Right renal cortex interstitium (tissue), 3 donors: ENCODE results near the gene MICOS13. TPM values are rescaled to one million over a fixed set of nuclear protein-coding genes. Genes with fewer than 3 reads are reported as not detected.
"Not testable (repeated sequence)": the region's sequence is repeated elsewhere in the genome, so short reads cannot be mapped to it uniquely, and the experiment has no call there.

Experiments
- DNase-seq, 3 donors: peaks; one replicate each; pipeline ENCODE4 v3.0.0-alpha.2; 2013; ENCODE audit warnings: low read depth in 3 of 3, low spot score in 2 of 3
- polyA plus RNA-seq, 3 donors: library from polyadenylated mRNA; unstranded; fragments of 120-200 nt; gene quantifications; one replicate each; pipeline ENCODE4 v1.2.1, GENCODE V29; 2013; ENCODE audit not compliant: insufficient read length in 3 of 3

The MICOS13 gene
- polyA plus RNA-seq, 3 donors, result 26.2 to 35.6 (median 27.7) TPM

DNA sequence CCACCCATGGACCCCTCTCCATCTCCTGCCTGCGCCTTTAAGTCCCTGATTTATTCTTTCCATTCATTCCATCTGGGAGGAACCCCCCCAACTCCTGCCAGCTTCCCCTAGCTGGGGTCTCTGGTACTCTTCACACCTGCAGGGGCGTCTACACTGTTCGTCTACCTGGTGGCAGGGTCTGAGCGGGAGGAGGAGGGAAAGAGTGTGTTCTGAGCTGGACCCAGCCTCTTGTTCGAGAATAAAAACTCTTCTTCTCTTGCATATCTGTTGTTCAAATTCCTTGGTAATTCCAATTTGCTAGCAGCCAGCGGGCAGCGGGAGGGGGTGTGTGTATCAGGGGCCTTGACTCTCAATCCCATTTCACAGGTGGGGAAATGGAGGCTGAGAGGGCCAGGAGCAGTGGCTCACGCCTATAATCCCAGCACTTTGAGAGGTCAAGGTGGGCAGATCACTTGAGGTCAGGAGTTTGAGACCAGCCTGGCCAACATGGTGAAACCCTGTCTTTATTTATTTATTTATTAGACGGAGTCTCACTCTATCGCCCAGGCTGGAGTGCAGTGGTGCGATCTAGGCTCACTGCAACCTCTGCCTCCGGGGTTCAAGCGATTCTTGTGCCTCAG lies 8.1 kb upstream of the MICOS13 start:
- not testable (repeated sequence) for DNase-seq

DNA sequence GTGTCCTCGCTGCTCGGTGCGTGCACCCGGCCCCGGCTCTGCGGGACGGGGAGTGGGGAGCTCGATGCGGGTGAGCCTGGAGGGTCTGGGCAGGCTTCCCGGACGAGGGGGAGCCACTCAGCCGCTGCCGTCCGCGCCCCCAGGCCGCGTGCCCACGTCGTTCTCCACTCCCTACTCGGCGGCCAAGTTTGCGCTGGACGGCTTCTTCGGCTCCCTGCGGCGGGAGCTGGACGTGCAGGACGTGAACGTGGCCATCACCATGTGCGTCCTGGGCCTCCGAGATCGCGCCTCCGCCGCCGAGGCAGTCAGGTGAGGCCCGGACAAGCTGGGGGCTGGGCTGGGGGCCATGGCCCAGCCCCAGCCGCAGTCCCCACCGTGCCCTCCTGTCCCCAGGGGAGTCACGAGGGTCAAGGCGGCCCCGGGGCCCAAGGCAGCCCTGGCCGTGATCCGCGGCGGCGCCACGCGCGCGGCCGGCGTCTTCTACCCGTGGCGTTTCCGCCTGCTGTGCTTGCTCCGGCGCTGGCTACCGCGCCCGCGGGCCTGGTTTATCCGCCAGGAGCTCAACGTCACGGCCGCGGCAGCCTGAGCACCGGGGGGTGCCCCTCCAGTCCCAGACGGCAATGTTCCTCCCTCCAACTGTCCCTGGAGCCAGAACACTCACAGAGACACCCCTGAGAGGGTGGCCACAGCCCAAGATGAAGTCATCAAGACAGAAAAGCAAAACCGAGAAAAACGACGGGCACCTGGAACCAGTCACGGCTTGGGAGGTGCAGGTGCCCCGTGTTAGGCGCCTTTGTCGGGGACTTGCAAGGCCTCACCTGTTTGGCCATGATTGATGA lies 7.3 kb upstream of the MICOS13 start:
- no peak for DNase-seq

DNA sequence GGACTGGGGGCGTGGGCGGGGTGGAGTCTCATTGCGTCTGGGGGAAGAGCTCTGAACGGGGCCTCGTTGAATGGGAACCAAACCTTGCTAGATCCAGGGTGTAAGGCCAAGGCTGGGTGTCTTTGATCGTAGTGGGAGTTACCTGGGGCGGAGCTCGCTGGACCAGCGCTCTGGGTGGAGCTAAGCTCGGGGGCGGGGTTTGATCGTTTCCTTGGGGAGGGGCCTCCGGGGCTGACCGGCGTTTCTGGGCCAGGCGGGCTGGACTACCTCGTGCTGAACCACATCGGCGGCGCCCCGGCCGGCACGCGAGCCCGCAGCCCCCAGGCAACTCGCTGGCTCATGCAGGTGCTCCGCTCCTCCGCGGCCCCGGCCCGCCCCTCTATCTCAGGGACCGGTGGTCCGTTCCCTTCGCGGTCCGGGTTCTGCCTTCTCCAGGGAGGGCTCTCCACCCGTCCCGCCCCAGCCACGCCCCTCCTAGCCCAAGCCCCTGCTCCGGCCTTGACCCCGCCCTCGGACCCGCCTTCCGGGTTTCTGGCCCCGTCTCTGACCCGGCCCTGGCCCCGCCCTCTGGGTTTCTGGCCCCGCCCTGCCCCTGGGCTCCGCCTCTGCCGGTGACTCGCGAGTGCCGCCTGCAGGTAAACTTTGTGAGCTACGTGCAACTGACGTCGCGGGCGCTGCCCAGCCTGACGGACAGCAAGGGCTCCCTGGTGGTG lies 6.5 kb upstream of the MICOS13 start:
- DNase-seq, result peak; percentile 66 to 86 (median 76)

DNA sequence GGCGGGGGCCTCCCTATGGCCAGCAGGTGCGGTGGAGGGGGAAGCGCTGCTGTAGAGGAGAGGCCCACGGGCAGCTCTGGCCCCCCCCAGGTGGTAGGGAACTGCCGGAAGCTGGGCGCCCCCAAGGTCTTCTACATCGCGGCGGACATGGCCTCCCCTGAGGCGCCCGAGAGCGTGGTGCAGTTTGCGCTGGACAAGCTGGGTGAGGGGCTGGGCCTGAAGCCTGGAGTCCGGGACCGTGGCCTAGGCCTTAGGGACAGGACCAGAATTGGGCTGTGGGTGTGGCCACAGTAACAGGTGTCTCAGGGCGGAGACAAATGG lies 6.0 kb upstream of the MICOS13 start:
- DNase-seq, result no peak

DNA sequence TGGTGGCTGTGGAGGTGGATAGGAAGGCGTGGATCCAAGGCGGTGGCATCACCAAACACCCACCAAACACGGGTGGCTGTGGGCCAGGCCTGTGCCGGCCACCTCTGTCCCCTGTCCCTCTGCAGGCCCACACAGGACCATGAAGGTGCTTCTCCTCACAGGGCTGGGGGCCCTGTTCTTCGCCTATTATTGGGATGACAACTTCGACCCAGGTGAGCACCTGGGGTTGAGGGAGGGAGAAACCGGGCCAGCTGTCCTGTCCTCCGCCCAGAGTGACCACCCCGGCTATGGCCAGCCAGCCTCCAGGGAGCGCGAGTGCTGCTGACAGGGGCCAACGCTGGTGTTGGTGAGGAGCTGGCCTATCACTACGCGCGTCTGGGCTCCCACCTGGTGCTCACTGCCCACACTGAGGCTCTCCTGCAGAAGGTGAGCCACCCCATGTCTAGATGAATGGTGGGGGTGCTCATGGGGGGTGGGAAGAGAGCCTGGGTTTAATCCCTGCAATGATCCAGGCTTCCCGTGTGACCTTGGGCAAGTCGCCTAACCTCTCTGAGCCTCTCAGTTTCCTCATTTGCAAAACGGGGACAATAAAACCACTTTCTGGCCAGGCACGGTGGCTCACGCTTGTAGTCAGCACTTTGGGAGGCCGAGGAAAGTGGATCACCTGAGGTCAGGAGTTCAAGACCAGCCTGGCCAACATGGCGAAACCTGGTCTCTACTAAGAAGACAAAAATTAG lies 4.5 kb upstream of the MICOS13 start:
- DNase-seq, result no peak

DNA sequence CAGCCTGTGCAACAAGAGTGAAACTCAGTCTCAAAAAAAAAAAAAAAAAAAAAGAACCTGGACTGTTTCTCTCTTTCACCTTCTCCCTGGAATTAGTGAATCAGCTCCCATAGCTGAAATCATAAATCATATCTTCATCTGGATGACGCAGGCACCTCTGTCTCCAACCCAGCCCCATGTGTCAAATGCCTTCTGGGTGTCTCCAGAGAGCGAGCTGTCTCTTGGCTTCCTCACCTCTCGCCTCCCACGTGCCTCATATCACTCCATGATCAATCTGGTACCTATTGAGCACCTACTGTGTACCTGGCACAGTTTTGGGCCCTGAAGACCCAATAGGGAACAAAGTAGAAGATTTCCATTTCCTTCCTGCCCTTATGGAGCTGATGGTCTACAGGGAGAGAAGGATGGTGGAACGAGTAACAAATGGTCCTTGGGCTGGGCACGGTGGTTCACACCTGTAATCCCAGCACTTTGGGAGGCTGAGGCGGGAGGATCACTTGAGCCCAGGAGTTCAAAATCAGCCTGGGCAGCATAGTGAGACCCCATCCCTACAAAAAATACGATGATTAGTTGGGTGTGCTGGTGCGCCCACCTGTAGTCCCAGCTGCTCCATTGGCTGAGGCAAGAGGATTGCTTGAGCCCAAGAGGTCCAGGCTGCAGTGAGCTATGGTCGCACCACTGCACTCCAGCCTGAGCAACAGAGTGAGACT lies 3.0 kb upstream of the MICOS13 start:
- DNase-seq, result no peak

DNA sequence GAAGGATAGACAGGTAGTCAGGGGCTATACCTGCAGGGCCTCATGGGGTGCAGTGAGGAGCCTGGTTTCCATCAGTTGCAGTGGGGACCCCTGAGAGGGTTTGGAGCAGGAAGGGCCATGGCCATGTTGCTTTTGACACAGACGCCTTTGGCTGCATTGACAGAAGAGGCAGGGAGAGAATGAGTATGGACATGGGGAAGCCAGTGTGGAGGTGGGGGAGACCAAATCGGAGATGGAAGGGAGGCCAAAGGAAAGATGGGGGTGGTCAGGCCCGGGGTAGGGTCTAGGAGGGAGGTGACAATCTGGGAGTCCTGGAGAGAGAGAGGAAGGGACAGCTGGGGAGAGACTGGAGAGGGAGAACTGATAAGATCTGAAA lies 1.8 kb upstream of the MICOS13 start:
- no peak for DNase-seq

DNA sequence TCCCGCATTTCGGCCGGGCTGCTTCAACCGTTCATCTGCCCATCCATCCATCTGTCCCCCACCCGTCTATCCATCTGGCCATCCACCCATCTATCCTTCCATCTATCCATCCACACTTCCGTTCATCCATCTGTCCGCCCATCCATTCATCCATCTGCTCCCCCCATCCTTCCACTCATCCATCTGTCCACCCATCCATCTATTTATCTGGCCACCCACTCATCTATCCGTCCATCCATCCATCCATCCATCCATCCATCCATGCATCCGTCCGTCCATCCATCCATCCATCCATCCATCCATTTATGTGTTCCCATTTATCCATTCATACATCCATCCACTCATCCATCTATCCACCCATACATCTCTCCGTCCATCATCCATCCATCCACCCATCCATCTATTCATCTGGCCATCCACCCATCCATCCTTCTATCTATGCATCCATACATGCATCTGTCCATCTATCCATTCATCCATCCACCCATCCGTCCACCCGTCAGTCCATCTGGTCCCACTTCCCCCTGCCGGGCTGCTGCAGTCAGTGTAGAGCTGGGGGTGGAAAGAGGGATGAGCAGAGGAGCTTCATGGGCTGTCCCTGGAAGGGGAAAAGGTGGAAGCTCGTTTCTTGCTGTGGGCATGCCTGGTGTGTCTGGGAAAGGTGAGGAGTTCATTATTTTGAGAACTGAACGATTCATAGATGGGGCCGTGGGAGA lies 1.2 kb upstream of the MICOS13 start:
- DNase-seq, result no peak

DNA sequence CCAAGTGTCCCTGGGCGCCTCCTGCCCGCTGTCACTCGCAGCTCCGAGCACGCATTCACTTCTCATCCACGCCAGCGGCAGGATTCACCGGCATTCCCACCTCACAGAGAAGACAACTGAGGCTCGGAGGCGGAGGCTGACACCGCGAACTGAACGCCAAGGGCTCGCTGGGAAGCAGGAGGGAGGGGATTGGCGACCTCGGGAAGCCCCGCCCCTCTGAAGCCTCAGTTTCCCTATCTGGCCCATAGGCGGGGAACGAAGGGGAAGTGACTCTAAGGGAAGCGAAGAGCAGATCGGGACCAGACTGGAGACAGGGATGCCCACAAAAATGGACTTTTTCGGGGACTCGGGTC lies 256 bp downstream of the MICOS13 start:
- no peak for DNase-seq

DNA sequence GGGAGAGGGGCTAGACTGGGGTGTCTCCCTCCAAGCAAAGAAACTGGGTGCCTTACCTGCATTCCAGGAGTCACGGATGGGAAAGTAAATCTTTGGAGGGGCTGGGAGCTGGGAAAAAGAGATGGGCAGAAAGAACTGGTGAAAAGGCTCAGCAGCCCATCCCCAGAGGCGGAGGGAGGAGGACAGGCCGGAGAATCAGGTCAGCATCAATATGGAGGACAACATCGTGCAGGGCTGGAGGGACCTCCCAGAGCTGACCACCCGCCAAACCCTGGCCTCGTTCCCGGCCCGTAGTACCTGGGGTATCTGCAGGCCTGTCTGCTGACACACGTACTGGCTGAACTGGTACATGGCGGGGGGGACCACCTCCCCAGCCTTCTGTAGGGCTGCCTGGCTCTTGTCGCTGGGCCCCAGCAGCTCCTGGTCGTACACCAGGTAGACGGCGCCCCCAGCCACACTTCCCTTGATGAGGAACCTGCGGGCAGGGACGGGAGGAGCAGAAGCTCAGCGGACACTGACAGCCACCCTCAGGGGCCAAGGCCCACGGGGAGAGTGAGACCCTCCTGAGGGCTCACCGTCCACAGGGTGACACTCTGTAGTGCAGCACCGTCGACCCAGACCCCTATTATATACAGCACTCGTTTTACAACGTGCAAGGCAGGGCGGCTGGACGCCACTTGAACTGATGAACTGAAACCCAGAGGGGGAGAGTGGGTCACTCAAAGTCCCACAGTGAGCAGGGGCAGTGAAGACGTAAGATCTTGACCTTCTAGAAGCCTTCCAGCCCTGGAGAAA lies 830 bp downstream of the MICOS13 start:
- no peak for DNase-seq

DNA sequence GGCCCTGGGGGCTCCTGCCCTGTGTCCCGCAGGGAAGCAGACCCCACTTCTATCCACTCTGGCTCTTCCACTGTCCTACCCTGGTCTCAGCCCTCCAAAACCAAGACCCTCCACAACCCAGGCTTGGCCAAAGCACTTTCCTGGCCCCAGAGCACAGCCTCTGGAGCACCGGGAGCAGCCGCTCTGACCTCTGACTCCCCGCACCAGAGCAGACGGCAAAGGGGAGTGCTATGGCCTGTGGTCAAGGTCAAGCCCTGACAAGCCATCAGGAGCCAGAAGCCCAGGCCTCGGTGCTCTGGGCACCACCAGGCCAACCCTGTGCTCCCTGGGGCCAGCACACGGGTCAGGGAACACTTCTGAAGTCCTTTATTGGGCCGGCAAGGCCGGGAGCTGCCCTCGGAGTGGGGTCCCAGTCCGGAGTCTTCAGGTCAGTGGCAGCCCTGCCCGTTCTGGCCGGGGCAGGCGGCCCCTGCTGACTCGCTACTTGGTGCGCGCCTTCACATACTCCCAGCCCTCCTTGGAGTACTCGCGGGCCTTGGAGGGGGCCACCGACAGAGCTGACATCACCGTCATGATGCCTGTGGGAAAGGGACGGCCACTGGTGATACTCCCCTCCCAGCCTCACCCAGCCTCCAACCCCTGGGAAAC lies 2.1 kb downstream of the MICOS13 start:
- no peak for DNase-seq

DNA sequence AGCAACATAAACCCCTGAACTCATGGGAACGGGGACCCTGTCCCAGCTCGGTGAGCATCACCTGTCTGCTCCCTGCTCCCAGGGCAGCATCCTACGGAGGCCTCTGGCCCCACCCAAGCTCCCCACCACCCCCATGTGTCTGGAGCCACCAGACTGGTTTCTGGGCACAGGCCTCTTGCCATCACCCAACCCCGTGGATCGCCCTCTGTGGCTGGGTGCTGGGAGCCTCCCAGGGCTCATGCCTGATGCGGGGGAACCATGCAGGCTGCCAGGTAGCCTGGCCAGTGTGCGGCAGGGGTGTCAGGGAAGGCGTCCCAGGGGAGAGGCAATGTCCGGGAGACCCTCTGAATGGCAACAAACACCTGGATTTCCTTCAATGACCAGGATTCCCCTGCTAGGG lies 2.7 kb downstream of the MICOS13 start:
- no peak for DNase-seq

DNA sequence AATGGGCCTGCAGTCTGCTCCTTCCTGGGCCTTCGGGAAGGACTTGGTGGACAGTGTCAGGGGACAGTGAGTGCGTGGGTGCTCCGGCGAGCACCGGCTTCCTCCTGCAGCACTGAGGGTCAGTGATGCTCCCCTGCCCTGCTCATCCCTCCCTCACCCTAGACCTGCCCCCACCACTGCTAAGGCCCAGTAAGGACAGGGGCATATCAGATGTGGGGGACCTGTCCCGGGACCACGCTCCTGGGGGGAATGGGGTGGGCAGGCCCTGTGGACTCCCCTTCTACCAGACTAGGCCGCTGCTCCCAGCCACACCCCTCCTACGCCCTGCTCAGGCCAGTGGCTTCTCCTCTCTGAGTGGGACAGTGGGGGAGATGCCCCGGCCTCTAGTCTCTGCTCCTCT lies 3.2 kb downstream of the MICOS13 start:
- DNase-seq, result no peak

DNA sequence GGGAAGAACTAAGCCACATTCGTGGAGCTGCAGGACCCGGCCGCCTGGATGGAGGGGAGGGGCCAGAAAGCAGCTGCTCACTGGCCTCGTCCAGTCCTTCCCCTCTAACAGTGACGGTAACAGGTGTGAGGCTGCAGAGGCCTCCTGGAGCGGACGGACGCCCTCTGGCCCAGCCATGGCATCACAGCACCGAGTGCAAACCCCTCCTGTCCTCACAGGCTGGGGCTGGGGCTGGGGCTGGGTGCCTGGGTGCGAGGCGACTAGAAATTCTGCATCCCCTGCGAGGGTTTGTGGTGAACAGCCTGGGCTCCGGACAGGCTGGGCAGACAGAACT lies 3.6 kb downstream of the MICOS13 start:
- DNase-seq, result no peak

DNA sequence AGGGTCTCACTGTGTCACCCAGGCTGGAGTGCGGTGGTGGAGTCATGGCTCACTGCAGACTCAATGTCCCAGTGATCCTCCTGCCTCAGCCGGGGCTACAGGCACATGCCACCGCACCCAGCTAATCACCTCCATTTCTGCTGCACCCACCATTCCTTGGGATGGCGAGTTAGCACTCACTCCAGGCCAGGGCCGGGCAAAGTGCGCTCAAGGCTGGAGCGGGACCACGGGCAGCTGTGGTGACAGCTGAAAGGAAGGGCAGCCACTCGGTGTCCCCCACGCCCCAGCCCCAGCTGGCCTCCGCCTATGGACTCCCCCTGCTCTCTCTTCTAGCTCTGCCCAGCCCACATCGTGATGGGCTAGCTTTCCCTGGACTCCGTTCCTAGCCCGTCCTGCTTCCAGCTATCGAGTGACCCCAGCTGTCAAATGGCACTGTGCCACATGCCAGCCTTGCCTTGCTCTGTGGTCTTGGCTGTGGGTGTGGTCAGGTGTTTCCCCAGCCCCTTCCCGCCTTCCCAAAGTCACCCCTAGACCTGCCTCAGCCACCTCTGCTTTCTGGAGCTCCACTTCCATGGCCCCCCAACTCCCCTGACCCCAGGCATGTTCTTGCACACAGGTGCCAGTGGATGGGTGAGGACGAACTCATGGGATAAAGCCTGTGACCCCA lies 4.1 kb downstream of the MICOS13 start:
- DNase-seq, result no peak

DNA sequence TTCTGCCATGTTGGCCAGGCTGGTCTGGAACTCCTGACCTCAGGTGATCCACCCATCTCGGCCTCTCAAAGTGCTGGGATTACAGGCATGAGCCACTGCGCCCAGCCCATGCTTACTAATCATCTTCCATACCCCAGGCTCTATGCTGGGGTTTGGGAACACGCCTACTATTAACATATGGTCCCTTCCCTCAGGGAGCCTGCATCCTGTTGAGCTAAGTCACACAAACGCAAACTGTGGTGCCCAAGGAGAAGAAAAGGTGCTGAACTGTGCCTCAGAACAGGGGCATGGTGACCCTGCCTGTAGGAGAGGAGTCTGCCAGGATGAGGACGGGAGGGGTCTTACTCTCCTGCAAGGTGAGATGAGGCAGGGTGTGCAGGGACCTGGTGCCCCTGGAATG lies 5.6 kb downstream of the MICOS13 start:
- DNase-seq, result no peak

DNA sequence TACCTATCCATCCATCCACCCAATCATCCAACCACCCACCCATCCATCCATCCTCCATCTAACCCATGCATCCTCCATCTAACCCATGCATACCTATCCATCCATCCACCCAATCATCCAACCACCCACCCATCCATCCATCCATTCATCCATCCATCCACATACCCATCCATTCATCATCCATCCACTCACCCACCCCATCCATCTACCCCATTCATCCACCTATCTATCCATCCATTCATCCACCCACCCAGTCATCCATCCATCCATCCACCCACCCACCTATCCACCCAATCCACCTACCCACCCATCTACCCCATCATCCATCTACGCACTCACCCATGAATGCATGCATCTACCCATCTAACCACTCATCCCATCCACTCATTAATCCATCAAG lies 6.6 kb downstream of the MICOS13 start:
- no peak for DNase-seq

DNA sequence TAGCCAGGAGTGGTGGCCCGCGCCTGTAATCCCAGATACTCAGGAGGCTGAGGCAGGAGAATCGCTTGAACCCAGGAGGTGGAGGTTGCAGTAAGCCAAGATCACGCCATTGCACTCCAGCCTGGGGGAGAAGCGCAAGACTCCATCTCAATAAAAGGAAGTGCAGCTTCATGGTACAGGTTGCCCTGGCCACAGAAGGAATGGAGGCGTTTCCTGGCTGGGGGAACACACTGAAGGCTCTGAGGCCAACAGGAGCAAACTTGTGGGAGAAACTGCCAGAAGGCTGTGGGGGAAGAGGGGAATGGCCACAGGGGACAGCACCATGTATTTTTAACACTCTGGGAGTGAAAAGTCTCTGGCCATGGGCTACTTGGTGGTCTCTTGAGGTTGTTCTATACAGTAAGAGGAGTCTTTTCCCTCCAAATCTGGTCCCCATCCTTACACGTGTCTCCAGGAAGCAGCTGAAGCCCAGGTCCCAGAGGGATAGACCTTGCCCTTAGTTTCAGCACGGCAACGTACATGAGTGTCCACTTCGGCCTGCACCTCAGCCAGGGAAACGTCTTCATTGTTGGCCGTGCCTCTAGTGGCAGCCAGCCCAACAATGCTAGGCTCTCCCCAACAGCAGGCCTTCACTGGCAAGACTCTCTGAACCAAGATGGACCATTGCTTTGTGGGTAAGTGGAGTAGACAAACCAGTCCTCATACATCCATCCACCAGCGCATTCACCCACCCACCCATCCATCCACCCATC lies 7.4 kb downstream of the MICOS13 start:
- DNase-seq, result no peak
